Measurements from ENCODE around the gene PLEKHF1.

The PLEKHF1 gene

GRCh38 chr19:29635963-29636362 is 29.3 kb upstream of the PLEKHF1 start:
- DNase-seq: no peak

GRCh38 chr19:29636553-29637360 is 28.5 kb upstream of the PLEKHF1 start:
- peak; percentile 9 for DNase-seq

GRCh38 chr19:29639086-29639485 is 26.2 kb upstream of the PLEKHF1 start:
- no peak for DNase-seq

- no peak for DNase-seq
These were observed 25.0 kb upstream of the PLEKHF1 start for GRCh38 chr19:29640231-29640630.

- DNase-seq: no peak
These were observed 23.7 kb upstream of the PLEKHF1 start for GRCh38 chr19:29641597-29641996.

- DNase-seq: no peak
These were observed 21.8 kb upstream of the PLEKHF1 start for GRCh38 chr19:29643361-29643935.

GRCh38 chr19:29644210-29644609 is 21.1 kb upstream of the PLEKHF1 start:
- no peak for DNase-seq

GRCh38 chr19:29645491-29645867 is 19.8 kb upstream of the PLEKHF1 start:
- DNase-seq: no peak

- DNase-seq: peak; percentile 38
These were observed 19.4 kb upstream of the PLEKHF1 start for GRCh38 chr19:29645911-29646310.

- DNase-seq: no peak
These were observed 14.4 kb upstream of the PLEKHF1 start for GRCh38 chr19:29650772-29651387.

GRCh38 chr19:29651622-29652394 is 13.5 kb upstream of the PLEKHF1 start:
- no peak for DNase-seq

- DNase-seq: no peak
These were observed 11.9 kb upstream of the PLEKHF1 start for GRCh38 chr19:29653398-29653797.

GRCh38 chr19:29655648-29656335 is 9.5 kb upstream of the PLEKHF1 start:
- no peak for DNase-seq

- peak; percentile 31 for DNase-seq
These were observed 6.9 kb upstream of the PLEKHF1 start for GRCh38 chr19:29658221-29658991.

- DNase-seq: no peak
These were observed 4.4 kb upstream of the PLEKHF1 start for GRCh38 chr19:29660835-29661234.

GRCh38 chr19:29662278-29662603 is 3.0 kb upstream of the PLEKHF1 start:
- no peak for DNase-seq

GRCh38 chr19:29662604-29663404 is 2.5 kb upstream of the PLEKHF1 start:
- DNase-seq: peak; percentile 93

GRCh38 chr19:29663861-29664752 is 1.2 kb upstream of the PLEKHF1 start:
- peak; percentile 53 for DNase-seq

GRCh38 chr19:29664753-29665214 is 477 bp upstream of the PLEKHF1 start:
- no peak for DNase-seq

Measured in fibroblast of upper back skin (primary cell).